CD4-positive, alpha-beta T cell treated with Interleukin-17A for 1 hour (primary cell): ENCODE measurements around the gene PROSER3.

ENCODE experiments used
- DNase-seq: peaks from one replicate; pipeline ENCODE4 v3.0.0-alpha.2; 2020

PROSER3 gene

GRCh38 chr19:35779033-35779432 lies 21.1 kb downstream of the PROSER3 start:
- no peak for DNase-seq

GRCh38 chr19:35780058-35780457 lies 22.1 kb downstream of the PROSER3 start:
- no peak for DNase-seq

DNA sequence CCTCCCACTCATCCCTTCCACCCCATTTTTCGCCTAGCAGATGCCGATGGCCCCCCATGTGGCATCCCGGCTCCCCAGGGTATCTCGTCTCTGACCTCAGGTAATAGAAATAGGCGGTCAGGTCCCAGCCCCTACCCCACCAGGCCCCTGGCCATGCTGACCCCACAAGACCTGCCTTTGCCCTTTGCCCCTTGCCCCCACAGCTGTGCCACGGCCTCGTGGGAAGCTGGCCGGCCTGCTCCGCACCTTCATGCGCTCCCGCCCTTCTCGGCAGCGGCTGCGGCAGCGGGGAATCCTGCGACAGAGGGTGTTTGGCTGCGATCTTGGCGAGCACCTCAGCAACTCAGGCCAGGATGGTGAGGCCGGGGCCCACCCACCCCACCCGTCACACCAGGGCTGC lies 22.7 kb downstream of the PROSER3 start:
- DNase-seq = no peak

GRCh38 chr19:35781650-35782049 lies 23.7 kb downstream of the PROSER3 start:
- no peak for DNase-seq

DNA sequence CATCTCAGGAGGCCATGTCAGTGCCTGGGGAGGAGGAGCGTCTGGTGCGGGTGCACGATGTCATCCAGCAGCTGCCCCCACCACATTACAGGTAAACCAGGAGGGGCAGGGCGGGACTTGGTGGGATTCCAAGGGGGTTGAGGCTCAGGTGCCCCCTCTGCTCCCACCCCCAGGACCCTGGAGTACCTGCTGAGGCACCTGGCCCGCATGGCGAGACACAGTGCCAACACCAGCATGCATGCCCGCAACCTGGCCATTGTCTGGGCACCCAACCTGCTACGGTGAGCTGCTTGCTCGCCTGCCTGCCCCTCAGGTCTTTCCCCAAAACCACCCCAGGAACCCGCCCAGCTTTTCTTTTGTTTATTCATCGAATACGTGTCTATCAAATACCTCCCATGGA lies 24.6 kb downstream of the PROSER3 start:
- no peak for DNase-seq

GRCh38 chr19:35783469-35784434 lies 25.8 kb downstream of the PROSER3 start:
- no peak for DNase-seq

- no peak for DNase-seq
Observed at GRCh38 chr19:35784503-35785338, 26.7 kb downstream of the PROSER3 start.

- DNase-seq = no peak
Observed at GRCh38 chr19:35785339-35785627, 27.3 kb downstream of the PROSER3 start.

DNA sequence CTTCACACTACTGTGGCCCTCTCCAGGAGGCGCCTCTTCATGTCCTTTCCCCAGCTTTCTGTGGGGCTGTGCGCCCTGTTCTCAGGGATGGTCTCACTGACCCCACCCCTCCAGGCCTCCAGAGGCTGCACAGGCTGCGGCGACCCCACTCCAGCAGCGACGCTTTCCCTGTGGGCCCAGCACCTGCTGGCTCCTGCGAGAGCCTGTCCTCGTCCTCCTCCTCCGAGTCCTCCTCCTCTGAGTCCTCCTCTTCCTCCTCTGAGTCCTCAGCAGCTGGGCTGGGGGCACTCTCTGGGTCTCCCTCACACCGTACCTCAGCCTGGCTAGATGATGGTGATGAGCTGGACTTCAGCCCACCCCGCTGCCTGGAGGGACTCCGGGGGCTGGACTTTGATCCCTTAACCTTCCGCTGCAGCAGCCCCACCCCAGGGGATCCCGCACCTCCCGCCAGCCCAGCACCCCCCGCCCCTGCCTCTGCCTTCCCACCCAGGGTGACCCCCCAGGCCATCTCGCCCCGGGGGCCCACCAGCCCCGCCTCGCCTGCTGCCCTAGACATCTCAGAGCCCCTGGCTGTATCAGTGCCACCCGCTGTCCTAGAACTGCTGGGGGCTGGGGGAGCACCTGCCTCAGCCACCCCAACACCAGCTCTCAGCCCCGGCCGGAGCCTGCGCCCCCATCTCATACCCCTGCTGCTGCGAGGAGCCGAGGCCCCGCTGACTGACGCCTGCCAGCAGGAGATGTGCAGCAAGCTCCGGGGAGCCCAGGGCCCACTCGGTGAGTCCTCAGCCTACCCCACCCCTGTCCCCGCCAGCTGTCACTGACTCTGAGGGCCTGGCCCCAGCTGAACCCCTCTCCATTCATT lies 28.6 kb downstream of the PROSER3 start:
- no peak for DNase-seq

DNA sequence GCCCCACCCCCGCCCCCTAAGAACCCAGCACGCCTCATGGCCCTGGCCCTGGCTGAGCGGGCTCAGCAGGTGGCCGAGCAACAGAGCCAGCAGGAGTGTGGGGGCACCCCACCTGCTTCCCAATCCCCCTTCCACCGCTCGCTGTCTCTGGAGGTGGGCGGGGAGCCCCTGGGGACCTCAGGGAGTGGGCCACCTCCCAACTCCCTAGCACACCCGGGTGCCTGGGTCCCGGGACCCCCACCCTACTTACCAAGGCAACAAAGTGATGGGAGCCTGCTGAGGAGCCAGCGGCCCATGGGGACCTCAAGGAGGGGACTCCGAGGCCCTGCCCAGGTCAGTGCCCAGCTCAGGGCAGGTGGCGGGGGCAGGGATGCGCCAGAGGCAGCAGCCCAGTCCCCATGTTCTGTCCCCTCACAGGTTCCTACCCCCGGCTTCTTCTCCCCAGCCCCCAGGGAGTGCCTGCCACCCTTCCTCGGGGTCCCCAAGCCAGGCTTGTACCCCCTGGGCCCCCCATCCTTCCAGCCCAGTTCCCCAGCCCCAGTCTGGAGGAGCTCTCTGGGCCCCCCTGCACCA lies 29.3 kb downstream of the PROSER3 start:
- no peak for DNase-seq

- no peak for DNase-seq
Observed at GRCh38 chr19:35788205-35788960, 30.4 kb downstream of the PROSER3 start.

- DNase-seq = no peak
Observed at GRCh38 chr19:35789195-35789977, 31.4 kb downstream of the PROSER3 start.

- DNase-seq = no peak
Observed at GRCh38 chr19:35789978-35790944, 32.3 kb downstream of the PROSER3 start.

GRCh38 chr19:35790981-35791813 lies 33.2 kb downstream of the PROSER3 start:
- no peak for DNase-seq

DNA sequence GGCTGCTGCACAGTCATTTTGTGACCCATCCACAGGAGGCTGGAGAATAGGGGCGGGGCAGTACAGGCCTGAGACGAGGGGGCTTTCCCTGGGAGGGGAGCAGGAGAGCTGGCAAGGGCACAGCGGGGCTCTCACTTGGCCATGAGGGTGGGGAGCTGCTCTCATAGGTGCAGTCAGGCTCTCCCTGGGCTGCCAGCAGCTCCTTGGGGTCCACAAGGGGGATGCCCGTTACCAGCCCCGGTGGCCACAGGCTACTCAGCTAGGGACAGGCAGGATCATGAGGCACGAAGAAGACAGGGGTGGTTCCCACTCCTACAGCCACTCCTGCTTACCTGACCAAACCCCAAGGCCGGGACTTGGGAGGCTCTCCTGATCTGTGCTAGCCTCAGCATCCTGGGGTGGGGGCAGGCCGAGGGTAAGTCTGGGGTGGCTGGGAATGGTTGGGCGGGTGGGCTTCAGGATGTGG lies 33.9 kb downstream of the PROSER3 start:
- DNase-seq = no peak

- DNase-seq = no peak
Observed at GRCh38 chr19:35792312-35792711, 34.3 kb downstream of the PROSER3 start.

GRCh38 chr19:35792888-35793287 lies 34.9 kb downstream of the PROSER3 start:
- no peak for DNase-seq

DNA sequence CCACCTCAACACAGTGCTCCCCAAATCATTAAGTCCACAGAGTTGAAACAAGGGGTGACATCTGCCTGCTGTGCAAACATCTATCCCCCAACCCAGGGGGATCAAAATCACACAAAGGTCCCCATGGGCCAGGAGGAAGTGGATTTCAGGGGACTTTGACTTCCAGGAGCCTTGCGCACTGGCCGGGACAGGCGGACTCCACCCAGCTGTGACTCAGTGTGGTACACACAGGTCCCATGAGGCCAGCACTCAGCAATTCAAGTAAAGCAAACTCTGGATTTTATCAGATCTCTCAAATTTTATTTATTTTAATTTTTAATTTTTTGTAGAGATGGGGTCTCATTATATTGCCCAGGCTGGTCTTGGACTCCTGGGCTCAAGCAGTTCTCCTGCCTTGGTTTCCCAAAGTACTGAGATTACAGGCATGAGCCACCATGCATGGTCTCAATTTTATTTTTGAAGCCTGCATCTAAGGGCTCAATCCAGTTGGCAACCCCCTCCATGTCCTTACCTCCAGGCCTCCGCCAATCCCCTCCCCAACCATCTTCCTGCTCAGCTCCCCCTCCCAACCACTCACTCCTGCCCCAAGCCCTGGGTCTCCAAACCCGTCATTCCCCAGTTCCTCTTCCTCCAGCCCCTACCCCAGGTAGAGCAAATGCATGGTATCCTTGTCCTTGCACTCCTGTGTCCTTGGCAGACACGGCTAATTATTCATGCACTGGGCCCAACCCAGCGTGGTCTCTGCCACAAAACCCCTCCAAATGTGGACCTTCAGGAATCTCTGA lies 35.6 kb downstream of the PROSER3 start:
- DNase-seq = no peak
